Measurements from ENCODE around the gene GJA10. TPM values are rescaled to one million over a fixed set of nuclear protein-coding genes. Genes with fewer than 3 reads are reported as not detected.

Gene GJA10
- total and polyA plus RNA-seq, 12 donors: not detected

- Histone ChIP-seq H3K9me3 (replicated peaks in 1 of 3) (no peaks in the 10 kb centered on the region), H3K36me3 (replicated peaks in 1 of 2) (no peaks in the 10 kb centered on the region), H3K27me3 (no peaks in the 10 kb centered on the region), H3K4me1 (replicated peaks in 1 of 2) (no peaks in the 10 kb centered on the region), H3K27ac (no peak overlapping the region), H3K4me3 (no peak overlapping the region)
- WGBS, 4 donors: 89 to 96% (median 90%) methylated on average over 4 of the region's 4 CpGs
- DNase-seq: no peak
- TF ChIP-seq POLR2A (IDR thresholded peaks at IDR 0.05) (no peak), CTCF (IDR thresholded peaks at IDR 0.05) (no peak)
- intact Hi-C loops (cut with DNase I): loop anchor here in 1 of 2 donors (10.0 kb wide), 1 partner anchor 531 kb away; no protein-coding TSS in a partner anchor
Measured at GRCh38 chr6:89944181-89944755, 50.0 kb downstream of the GJA10 start.

GRCh38 chr6:89944826-89945407, 50.6 kb downstream of the GJA10 start:
- no peaks in the 10 kb centered on the region for H3K9me3 ChIP-seq (replicated peaks in 1 of 3)
- no peaks in the 10 kb centered on the region for H3K27me3 ChIP-seq
- WGBS, 4 donors: 86 to 95% (median 91%) methylated on average over 1 of the region's 1 CpG
- no peak for DNase-seq
- H3K4me3 ChIP-seq: no peak overlapping the region
- peak in 3 of 6 experiments; percentile 7 to 28 (median 19) for TF ChIP-seq CTCF (IDR thresholded peaks at IDR 0.05)
- no peak for TF ChIP-seq POLR2A (IDR thresholded peaks at IDR 0.05)
- intact Hi-C loops (cut with DNase I): loop anchor here in 1 of 2 donors (10.0 kb wide), 1 partner anchor 530 kb away; no protein-coding TSS in a partner anchor
- H3K4me1 ChIP-seq (replicated peaks in 1 of 2): no peaks in the 10 kb centered on the region
- no peak overlapping the region for H3K27ac ChIP-seq
- no peaks in the 10 kb centered on the region for H3K36me3 ChIP-seq (replicated peaks in 1 of 2)

Small RNA genes lying within 50 kb of the gene (small RNA-seq; reads per million reads assigned to genes)
- gene RF00019: 0 reads per million in 2 donors

Other genes starting within 250 kb of the GJA10 start
- 10 to 100 TPM; 15.0 to 31.6 (median 27.4) TPM for gene MDN1, start 74.7 kb upstream of the GJA10 start, total RNA-seq
- 10 to 100 TPM; 20.1 to 74.1 (median 39.2) TPM for gene MDN1, start 74.7 kb upstream of the GJA10 start, polyA plus RNA-seq
- 10 to 100 TPM in 4 of 9 donors, 1 to 10 TPM in 5; 4.8 to 17.9 (median 9.8) TPM for gene CASP8AP2, start 64.6 kb upstream of the GJA10 start, total RNA-seq
- 1 to 10 TPM; 5.0 to 8.9 (median 6.6) TPM for gene CASP8AP2, start 64.6 kb upstream of the GJA10 start, polyA plus RNA-seq